Lung (tissue), 12 donors: ENCODE data around the gene EIF5A. TPM values are rescaled to one million over a fixed set of nuclear protein-coding genes. Genes with fewer than 3 reads are reported as not detected.

ENCODE experiments used
- ATAC-seq: fragments of 200-7000 bp; cut with Tn5 transposase; one replicate; pipeline ENCODE4 v1.9.1; 2020; ENCODE audit warnings: moderate number of reproducible peaks; ENCODE audit not compliant: insufficient read depth, low FRiP score
- DNase-seq, 3 donors: peaks; one replicate each; pipeline ENCODE4 v3.0.0-alpha.2; 2013 to 2017
- H3K27ac ChIP-seq, 2 donors: one replicate each; pipeline ENCODE4 v1.5.1; 2013; ENCODE audit warnings: mild to moderate bottlenecking in 2 of 2, moderate library complexity in 2 of 2, control low read depth in 1 of 2, inconsistent platforms in 1 of 2, low read depth in 1 of 2, low read length in 1 of 2
- H3K27me3 ChIP-seq, 3 donors: one replicate each; pipeline ENCODE4 v1.5.1; 2013; ENCODE audit warnings: low read length in 2 of 3; ENCODE audit not compliant: control insufficient read depth in 3 of 3, insufficient read depth in 3 of 3
- H3K36me3 ChIP-seq, 4 donors: one replicate each; pipeline ENCODE4 v1.5.1; 2013; ENCODE audit warnings: low read length in 4 of 4, mild to moderate bottlenecking in 1 of 4, moderate library complexity in 1 of 4; ENCODE audit not compliant: control insufficient read depth in 4 of 4, insufficient read depth in 4 of 4
- H3K4me1 ChIP-seq, 5 donors: one replicate each; pipeline ENCODE4 v1.5.1; 2013; ENCODE audit warnings: low read length in 5 of 5, mild to moderate bottlenecking in 2 of 5, moderate library complexity in 1 of 5; ENCODE audit not compliant: control insufficient read depth in 5 of 5, insufficient read depth in 5 of 5
- H3K4me3 ChIP-seq: one replicate; pipeline ENCODE4 v1.5.1; 2013; ENCODE audit warnings: mild to moderate bottlenecking, control low read depth, moderate library complexity
- H3K9ac ChIP-seq, 2 donors: one replicate each; pipeline ENCODE4 v1.5.1; 2013; ENCODE audit warnings: low read length in 2 of 2, control low read depth in 1 of 2; ENCODE audit not compliant: insufficient read depth in 1 of 2
- H3K9me3 ChIP-seq, 4 donors: one replicate each; pipeline ENCODE4 v1.5.1; 2013; ENCODE audit warnings: low read length in 3 of 4, mild to moderate bottlenecking in 1 of 4, moderate library complexity in 1 of 4; ENCODE audit not compliant: control insufficient read depth in 4 of 4, insufficient read depth in 3 of 4
- WGBS, 2 donors: extraction: QIAGEN DNeasy Blood & Tissue Kit; methylation state at CpG; one replicate each; pipeline ENCODE4 v1.1.7; 2013; 5-methylcytosine and 5-hydroxymethylcytosine counted together
- polyA plus RNA-seq, 2 donors: library from polyadenylated mRNA; stranded (reverse); fragments of 200-250 nt; gene quantifications; one replicate each; pipeline ENCODE4 v1.2.1, GENCODE V29; 2013
- total RNA-seq, 2 donors: library from RNA; depleted of rRNA in 1 of 2; stranded (reverse); fragments of >200 nt in 1 of 2; gene quantifications; one replicate each; pipeline ENCODE4 v1.2.1, GENCODE V29; 2014 to 2021
- TF ChIP-seq, protein P1 (sequence below): IDR thresholded peaks from 2 replicates; pipeline ENCODE4 v1.5.1; 2012; ENCODE audit warnings: mild to moderate bottlenecking; ENCODE audit errors: control extremely low read depth, extremely low read depth
- donor health status: control.
- donor health status: control.
- donor health status: Bipolar disorder and iron deficiency.
- donor health status: healthy.
- donor health status: DM: yes; HTN: yes; CAD: no.

The EIF5A gene
- total and polyA plus RNA-seq, 4 donors = 104 to 607 (median 556) TPM

DNA sequence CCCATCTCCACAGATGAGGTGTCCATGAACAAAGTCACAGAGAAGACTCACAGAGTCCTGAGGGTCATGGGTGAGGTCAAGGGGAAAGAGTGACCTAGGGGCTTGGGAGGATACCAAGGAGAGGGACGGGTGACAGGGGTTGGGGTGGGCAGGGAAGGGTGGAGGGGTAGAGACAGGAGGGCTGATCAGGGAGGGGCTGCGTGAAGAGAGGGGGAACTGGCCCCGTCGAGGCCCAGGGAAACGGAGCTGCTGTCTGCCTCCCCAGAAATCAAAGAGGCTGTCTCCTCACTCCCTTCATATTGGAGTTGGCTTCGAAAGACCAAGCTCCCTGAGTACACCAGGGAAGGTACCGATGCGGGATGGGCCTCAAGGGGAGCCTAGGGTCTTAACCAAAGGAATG is 48.1 kb downstream of the EIF5A start:
- Histone ChIP-seq H3K9me3 (no peaks in the 10 kb centered on the region), H3K36me3 (no peaks in the 10 kb centered on the region), H3K4me1 (peaks cover 0 to 27% (median 10%) of the 10 kb centered on the region in 5 donors), H3K27ac (no peak overlapping the region), H3K4me3 (no peak overlapping the region), H3K27me3 (no peaks in the 10 kb centered on the region), H3K9ac (no peak overlapping the region)
- TF ChIP-seq, protein P1, sequence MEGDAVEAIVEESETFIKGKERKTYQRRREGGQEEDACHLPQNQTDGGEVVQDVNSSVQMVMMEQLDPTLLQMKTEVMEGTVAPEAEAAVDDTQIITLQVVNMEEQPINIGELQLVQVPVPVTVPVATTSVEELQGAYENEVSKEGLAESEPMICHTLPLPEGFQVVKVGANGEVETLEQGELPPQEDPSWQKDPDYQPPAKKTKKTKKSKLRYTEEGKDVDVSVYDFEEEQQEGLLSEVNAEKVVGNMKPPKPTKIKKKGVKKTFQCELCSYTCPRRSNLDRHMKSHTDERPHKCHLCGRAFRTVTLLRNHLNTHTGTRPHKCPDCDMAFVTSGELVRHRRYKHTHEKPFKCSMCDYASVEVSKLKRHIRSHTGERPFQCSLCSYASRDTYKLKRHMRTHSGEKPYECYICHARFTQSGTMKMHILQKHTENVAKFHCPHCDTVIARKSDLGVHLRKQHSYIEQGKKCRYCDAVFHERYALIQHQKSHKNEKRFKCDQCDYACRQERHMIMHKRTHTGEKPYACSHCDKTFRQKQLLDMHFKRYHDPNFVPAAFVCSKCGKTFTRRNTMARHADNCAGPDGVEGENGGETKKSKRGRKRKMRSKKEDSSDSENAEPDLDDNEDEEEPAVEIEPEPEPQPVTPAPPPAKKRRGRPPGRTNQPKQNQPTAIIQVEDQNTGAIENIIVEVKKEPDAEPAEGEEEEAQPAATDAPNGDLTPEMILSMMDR = no peak
- WGBS, 2 donors = 79 to 81% methylated on average over 7 to 8 of the region's 8 CpGs
- DNase-seq (no peak), ATAC-seq (no peak)

DNA sequence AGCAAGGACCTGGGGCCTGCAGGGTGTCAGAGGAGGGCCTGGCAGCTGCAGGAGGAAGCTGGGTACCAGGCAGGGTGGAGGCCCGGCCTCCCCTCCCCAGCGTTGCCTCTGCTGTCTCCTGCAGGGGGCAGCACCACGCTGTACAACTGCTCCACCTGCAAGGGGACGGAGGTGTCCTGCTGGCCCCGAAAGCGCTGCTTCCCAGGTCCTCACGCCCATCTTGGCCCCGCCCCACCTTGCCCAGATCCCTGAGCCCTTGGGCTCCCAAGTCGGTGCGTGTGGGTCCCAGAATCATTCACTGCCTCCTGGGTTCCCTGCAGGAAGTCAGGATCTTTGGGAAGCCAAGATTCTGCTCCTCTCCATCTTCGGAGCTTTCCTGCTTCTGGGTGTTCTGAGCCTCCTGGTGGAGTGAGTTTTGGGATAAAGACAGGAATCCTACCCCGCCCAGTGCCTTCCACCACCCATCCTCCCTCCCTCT is 48.7 kb downstream of the EIF5A start:
- DNase-seq = peak; percentile 55 to 75 (median 68)
- Histone ChIP-seq H3K9me3 (no peaks in the 10 kb centered on the region), H3K27me3 (no peaks in the 10 kb centered on the region), H3K27ac (no peak overlapping the region), H3K4me1 (peaks cover 0 to 27% (median 10%) of the 10 kb centered on the region in 5 donors), H3K9ac (no peak overlapping the region), H3K36me3 (no peaks in the 10 kb centered on the region), H3K4me3 (no peak overlapping the region)
- WGBS, 2 donors = 10 to 12% methylated on average over 12 of the region's 12 CpGs
- TF ChIP-seq, protein P1 = peak; percentile 87
- peak; percentile 49 for ATAC-seq

DNA sequence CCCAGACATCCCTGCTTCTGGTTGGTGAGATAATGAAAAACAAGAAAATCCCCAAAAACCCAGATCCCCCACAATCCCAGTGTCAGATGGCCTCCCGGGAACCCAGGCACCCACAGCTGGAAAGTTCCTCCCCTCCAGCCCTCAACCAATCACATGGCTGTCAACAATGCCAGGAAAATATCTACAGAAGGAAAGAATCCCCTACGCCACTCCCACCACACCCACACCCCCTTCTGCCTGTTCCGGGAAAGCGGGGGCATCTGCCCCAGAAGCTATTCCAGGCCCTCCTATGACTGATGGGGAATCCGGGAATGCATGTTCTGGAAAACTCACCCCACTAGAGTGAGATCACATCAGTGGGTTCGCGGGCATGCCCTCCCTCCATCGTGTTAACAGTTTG is 49.3 kb downstream of the EIF5A start:
- WGBS, 2 donors = 61 to 73% methylated on average over 8 of the region's 8 CpGs
- H3K9ac ChIP-seq = no peak overlapping the region
- H3K36me3 ChIP-seq = no peaks in the 10 kb centered on the region
- H3K4me1 ChIP-seq = peaks cover 0 to 27% (median 10%) of the 10 kb centered on the region in 5 donors
- no peak for DNase-seq
- H3K27ac ChIP-seq = no peak overlapping the region
- TF ChIP-seq, protein P1 = no peak
- no peaks in the 10 kb centered on the region for H3K9me3 ChIP-seq
- no peak overlapping the region for H3K4me3 ChIP-seq
- no peak for ATAC-seq
- no peaks in the 10 kb centered on the region for H3K27me3 ChIP-seq

DNA sequence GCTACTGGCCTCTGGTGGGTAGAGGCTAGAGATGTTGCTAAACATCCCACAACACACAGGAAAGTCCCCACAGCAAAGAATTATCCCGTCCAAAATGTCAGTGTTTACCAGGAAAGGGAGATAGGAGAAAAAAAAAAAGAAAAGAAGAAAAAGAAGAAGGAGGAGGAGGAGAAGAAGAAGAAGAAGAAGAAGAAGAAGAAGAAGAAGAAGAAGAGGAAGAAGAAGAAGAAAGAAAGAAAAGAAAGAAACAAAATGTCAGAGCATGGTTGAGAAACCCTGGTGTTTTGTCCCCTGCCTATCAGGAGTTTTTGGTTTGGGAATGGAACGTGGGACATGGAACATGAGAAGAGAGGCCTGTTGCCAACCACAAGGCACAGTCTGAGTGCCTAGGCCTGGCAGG is 50.0 kb downstream of the EIF5A start:
- no peaks in the 10 kb centered on the region for H3K9me3 ChIP-seq
- ATAC-seq = no peak
- H3K4me3 ChIP-seq = no peak overlapping the region
- H3K27me3 ChIP-seq = no peaks in the 10 kb centered on the region
- TF ChIP-seq, protein P1 = no peak
- peaks cover 0 to 25% (median 10%) of the 10 kb centered on the region in 5 donors for H3K4me1 ChIP-seq
- DNase-seq = no peak
- 61% methylated on average over 2 of the region's 2 CpGs for WGBS, 2 donors
- H3K36me3 ChIP-seq = no peaks in the 10 kb centered on the region
- H3K27ac ChIP-seq = no peak overlapping the region
- no peak overlapping the region for H3K9ac ChIP-seq
